ENCODE measurements around the gene C1orf216.

Gene C1orf216, protein sequence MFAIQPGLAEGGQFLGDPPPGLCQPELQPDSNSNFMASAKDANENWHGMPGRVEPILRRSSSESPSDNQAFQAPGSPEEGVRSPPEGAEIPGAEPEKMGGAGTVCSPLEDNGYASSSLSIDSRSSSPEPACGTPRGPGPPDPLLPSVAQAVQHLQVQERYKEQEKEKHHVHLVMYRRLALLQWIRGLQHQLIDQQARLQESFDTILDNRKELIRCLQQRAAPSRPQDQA

GRCh38 chr1:35718492-35719336, at the start of gene C1orf216:
Gene C1orf216, minus strand, starts transcription at chr1:35718884. Its CDS starts 2,563 bp downstream, at chr1:35716321.
- TF ChIP-seq CTCF (IDR thresholded peaks at IDR 0.05; ENCODE audit: poor library complexity, severe bottlenecking), result no peak
- H3K9me3 ChIP-seq (ENCODE audit: severe bottlenecking), result no peaks in the 10 kb centered on the region

GRCh38 chr1:35764283-35764682, 45.6 kb upstream of the C1orf216 start:
- no peak overlapping the region for H3K27ac ChIP-seq (ENCODE audit: poor library complexity, severe bottlenecking)
- no peak for TF ChIP-seq CTCF (IDR thresholded peaks at IDR 0.05; ENCODE audit: poor library complexity, severe bottlenecking)
- H3K4me3 ChIP-seq (ENCODE audit: severe bottlenecking), result no peak overlapping the region
- H3K4me1 ChIP-seq (ENCODE audit: insufficient read depth, poor library complexity, severe bottlenecking), result no peaks in the 10 kb centered on the region
- H3K9me3 ChIP-seq (ENCODE audit: severe bottlenecking), result no peaks in the 10 kb centered on the region
- ATAC-seq (ENCODE audit: low read depth) (no peak), DNase-seq (ENCODE audit: low spot score) (no peak)
- no peaks in the 10 kb centered on the region for H3K27me3 ChIP-seq (ENCODE audit: insufficient read depth, poor library complexity, severe bottlenecking)
- H3K36me3 ChIP-seq (ENCODE audit: low read depth), result peaks cover 68% of the 10 kb centered on the region

More at GRCh38 chr1:35718492-35719336, at the start of gene C1orf216:
- peak within 1 kb of the TSS; percentile 60 for H3K27ac ChIP-seq (ENCODE audit: poor library complexity, severe bottlenecking)
- H3K36me3 ChIP-seq (ENCODE audit: low read depth), result peaks cover 16% of the 10 kb centered on the region
- H3K4me3 ChIP-seq (ENCODE audit: severe bottlenecking), result peak within 1 kb of the TSS; percentile 72
- DNase-seq (ENCODE audit: low spot score) (peak; percentile 63), ATAC-seq (ENCODE audit: low read depth) (peak; percentile 77)
- no peaks in the 10 kb centered on the region for H3K27me3 ChIP-seq (ENCODE audit: insufficient read depth, poor library complexity, severe bottlenecking)
- H3K4me1 ChIP-seq (ENCODE audit: insufficient read depth, poor library complexity, severe bottlenecking), result peaks cover 4% of the 10 kb centered on the region

DNA sequence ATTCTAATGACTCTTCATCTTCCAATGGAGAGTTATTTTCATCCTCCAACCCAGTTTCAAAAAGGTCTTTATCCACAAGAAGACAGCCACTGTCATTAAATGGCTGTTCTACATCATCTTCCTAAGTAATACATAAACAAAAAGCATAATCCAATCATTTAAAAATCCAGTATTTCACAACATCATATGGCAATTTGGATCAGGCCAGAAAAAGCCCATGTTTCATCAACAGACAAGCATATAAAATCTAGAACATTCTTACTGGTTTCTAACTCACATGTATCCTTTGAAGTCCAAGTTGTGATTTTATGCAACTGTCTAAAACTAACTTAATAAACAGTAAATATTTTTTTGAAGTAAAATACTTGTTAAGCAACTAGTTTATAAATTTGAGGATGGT, 44.5 kb upstream of the C1orf216 start:
- no peak overlapping the region for H3K27ac ChIP-seq (ENCODE audit: poor library complexity, severe bottlenecking)
- peaks cover 72% of the 10 kb centered on the region for H3K36me3 ChIP-seq (ENCODE audit: low read depth)
- no peaks in the 10 kb centered on the region for H3K27me3 ChIP-seq (ENCODE audit: insufficient read depth, poor library complexity, severe bottlenecking)
- ATAC-seq (ENCODE audit: low read depth), result no peak
- TF ChIP-seq CTCF (IDR thresholded peaks at IDR 0.05; ENCODE audit: poor library complexity, severe bottlenecking), result no peak
- no peak overlapping the region for H3K4me3 ChIP-seq (ENCODE audit: severe bottlenecking)
- H3K9me3 ChIP-seq (ENCODE audit: severe bottlenecking), result no peaks in the 10 kb centered on the region
- DNase-seq (ENCODE audit: low spot score), result no peak
- no peaks in the 10 kb centered on the region for H3K4me1 ChIP-seq (ENCODE audit: insufficient read depth, poor library complexity, severe bottlenecking)

DNA sequence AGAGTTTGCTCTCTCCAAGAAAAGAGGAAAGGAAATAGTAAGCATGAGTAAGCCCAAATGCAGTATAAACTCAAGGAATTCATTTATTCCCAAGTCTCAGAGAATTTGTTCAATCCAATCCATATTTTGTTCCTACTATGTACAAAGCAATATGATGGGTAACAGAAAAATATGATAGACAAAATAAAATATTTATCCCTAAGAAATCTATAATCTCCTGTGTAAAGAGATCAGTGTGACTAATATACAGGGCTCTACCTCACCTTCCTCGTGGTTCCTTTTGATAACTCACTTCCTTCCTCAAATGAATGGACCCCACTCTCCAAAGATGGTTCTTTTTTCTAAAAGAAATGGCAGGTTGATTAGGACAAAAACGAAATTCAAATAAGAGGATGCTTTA, 43.5 kb upstream of the C1orf216 start:
- peaks cover 64% of the 10 kb centered on the region for H3K36me3 ChIP-seq (ENCODE audit: low read depth)
- no peaks in the 10 kb centered on the region for H3K9me3 ChIP-seq (ENCODE audit: severe bottlenecking)
- DNase-seq (ENCODE audit: low spot score), result no peak
- H3K27ac ChIP-seq (ENCODE audit: poor library complexity, severe bottlenecking), result no peak overlapping the region
- H3K4me3 ChIP-seq (ENCODE audit: severe bottlenecking), result no peak overlapping the region
- no peak for ATAC-seq (ENCODE audit: low read depth)
- no peak for TF ChIP-seq CTCF (IDR thresholded peaks at IDR 0.05; ENCODE audit: poor library complexity, severe bottlenecking)
- H3K4me1 ChIP-seq (ENCODE audit: insufficient read depth, poor library complexity, severe bottlenecking), result no peaks in the 10 kb centered on the region
- H3K27me3 ChIP-seq (ENCODE audit: insufficient read depth, poor library complexity, severe bottlenecking), result no peaks in the 10 kb centered on the region

All from RWPE2 (cell line).